ENCODE measurements around the gene KNL1. TPM values are rescaled to one million over a fixed set of nuclear protein-coding genes. Genes with fewer than 3 reads are reported as not detected.

Gene KNL1
- total RNA-seq, 1 experiment from 2014 or later, result 40.3 TPM

GRCh38 chr15:40595219-40595618 lies 1.2 kb downstream of the KNL1 start:
- Histone ChIP-seq H3K4me1 (ENCODE audit: insufficient read depth, low read length, poor library complexity, severe bottlenecking) (no peaks in the 10 kb centered on the region), H3K27me3 (replicated peaks; ENCODE audit: insufficient read depth, low read depth, low read length, poor library complexity) (no peaks in the 10 kb centered on the region), H3K9me3 (ENCODE audit: low read depth, low read length, poor library complexity, severe bottlenecking) (no peaks in the 10 kb centered on the region), H3K4me3 (ENCODE audit: low read depth, low read length, poor library complexity, severe bottlenecking) (peak overlapping the region; percentile 68), H3K36me3 (ENCODE audit: insufficient read depth, low read length, poor library complexity, severe bottlenecking) (no peaks in the 10 kb centered on the region), H3K27ac (ENCODE audit: low read depth, low read length, poor library complexity, severe bottlenecking) (no peak overlapping the region)
- intact Hi-C loops (cut with micrococcal nuclease; ENCODE audit: unreplicated experiment), result no loop called here
- no TSS peak for BruUV-seq (replicated peaks)
- no peak for DNase-seq (ENCODE audit: low spot score)
- TF ChIP-seq EZH2 (IDR thresholded peaks at IDR 0.05; ENCODE audit: borderline replicate concordance, low read depth, low read length, poor library complexity, severe bottlenecking) (no peak), CTCF (conservative IDR thresholded peaks at IDR 0.05; ENCODE audit: low read depth, low read length) (no peak)
- CTCF ChIA-PET, result no interaction called here
- POLR2A ChIA-PET (ENCODE audit: low non-redundant PET), result interaction anchor here (0.6 kb wide), 2 partner anchors 98 to 592 kb away, joined by 3 to 13 read pairs; no protein-coding TSS in a partner anchor

DNA sequence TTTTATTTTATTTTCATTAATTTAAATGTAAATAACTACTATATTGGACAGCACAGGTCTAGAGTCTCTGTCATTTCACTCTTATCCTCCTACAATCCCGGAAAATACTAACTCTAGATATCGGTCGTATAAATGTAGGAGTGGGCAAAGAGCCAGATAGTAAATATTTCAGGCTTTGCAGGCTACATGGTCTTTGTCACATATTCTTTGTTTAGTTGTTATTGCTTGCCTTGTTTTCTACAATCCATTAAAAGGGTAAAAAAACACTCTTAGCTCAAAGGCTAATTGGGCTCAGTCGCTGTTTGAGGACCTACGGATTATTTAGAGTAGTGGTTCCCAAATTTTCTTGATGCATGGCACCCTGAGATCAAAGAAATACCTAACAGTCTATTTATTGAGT lies 1.7 kb downstream of the KNL1 start:
- no peaks in the 10 kb centered on the region for H3K36me3 ChIP-seq (ENCODE audit: insufficient read depth, low read length, poor library complexity, severe bottlenecking)
- peak; percentile 23 for DNase-seq (ENCODE audit: low spot score)
- no peaks in the 10 kb centered on the region for H3K27me3 ChIP-seq (replicated peaks; ENCODE audit: insufficient read depth, low read depth, low read length, poor library complexity)
- H3K4me3 ChIP-seq (ENCODE audit: low read depth, low read length, poor library complexity, severe bottlenecking), result peak overlapping the region; percentile 68
- ChIA-PET CTCF (no interaction called here), POLR2A (ENCODE audit: low non-redundant PET) (interaction anchor here (0.6 kb wide), 1 partner anchor 98 kb away, joined by 13 read pairs; no protein-coding TSS in a partner anchor)
- no peaks in the 10 kb centered on the region for H3K9me3 ChIP-seq (ENCODE audit: low read depth, low read length, poor library complexity, severe bottlenecking)
- H3K27ac ChIP-seq (ENCODE audit: low read depth, low read length, poor library complexity, severe bottlenecking), result no peak overlapping the region
- BruUV-seq (replicated peaks), result no TSS peak
- peaks cover 1% of the 10 kb centered on the region for H3K4me1 ChIP-seq (ENCODE audit: insufficient read depth, low read length, poor library complexity, severe bottlenecking)
- no peak for TF ChIP-seq EZH2 (IDR thresholded peaks at IDR 0.05; ENCODE audit: borderline replicate concordance, low read depth, low read length, poor library complexity, severe bottlenecking)
- no peak for TF ChIP-seq CTCF (conservative IDR thresholded peaks at IDR 0.05; ENCODE audit: low read depth, low read length)
- intact Hi-C loops (cut with micrococcal nuclease; ENCODE audit: unreplicated experiment), result no loop called here

- no peaks in the 10 kb centered on the region for H3K36me3 ChIP-seq (ENCODE audit: insufficient read depth, low read length, poor library complexity, severe bottlenecking)
- CTCF ChIA-PET, result no interaction called here
- H3K9me3 ChIP-seq (ENCODE audit: low read depth, low read length, poor library complexity, severe bottlenecking), result no peaks in the 10 kb centered on the region
- no peaks in the 10 kb centered on the region for H3K27me3 ChIP-seq (replicated peaks; ENCODE audit: insufficient read depth, low read depth, low read length, poor library complexity)
- no peak for DNase-seq (ENCODE audit: low spot score)
- POLR2A ChIA-PET (ENCODE audit: low non-redundant PET), result no interaction called here
- H3K27ac ChIP-seq (ENCODE audit: low read depth, low read length, poor library complexity, severe bottlenecking), result no peak overlapping the region
- H3K4me1 ChIP-seq (ENCODE audit: insufficient read depth, low read length, poor library complexity, severe bottlenecking), result peaks cover 3% of the 10 kb centered on the region
- TF ChIP-seq CTCF (conservative IDR thresholded peaks at IDR 0.05; ENCODE audit: low read depth, low read length) (no peak), EZH2 (IDR thresholded peaks at IDR 0.05; ENCODE audit: borderline replicate concordance, low read depth, low read length, poor library complexity, severe bottlenecking) (no peak)
- BruUV-seq (replicated peaks), result no TSS peak
- intact Hi-C loops (cut with micrococcal nuclease; ENCODE audit: unreplicated experiment), result no loop called here
- no peak overlapping the region for H3K4me3 ChIP-seq (ENCODE audit: low read depth, low read length, poor library complexity, severe bottlenecking)
Measured at GRCh38 chr15:40597024-40597423, 3.0 kb downstream of the KNL1 start.
